Measurements from ENCODE around the gene TDP2. TPM values are rescaled to one million over a fixed set of nuclear protein-coding genes. Genes with fewer than 3 reads are reported as not detected.

Gene TDP2
- total and polyA plus RNA-seq, 7 donors, result 16.3 to 56.7 (median 20.4) TPM

GRCh38 chr6:24650365-24650764, 16.3 kb downstream of the TDP2 start:
- peaks cover 4 to 56% of the 10 kb centered on the region in 2 donors for H3K36me3 ChIP-seq (ENCODE audit: insufficient read depth in 1 of 2, low read depth in 1 of 2)
- WGBS, 3 donors, result 61 to 64% (median 63%) methylated on average over 3 of the region's 3 CpGs

GRCh38 chr6:24649691-24650090, 17.0 kb downstream of the TDP2 start:
- Histone ChIP-seq H3K27me3 (ENCODE audit: insufficient read depth in 3 of 3, low read length in 2 of 3) (peaks cover 0 to 1% (median 0%) of the 10 kb centered on the region in 3 donors), H3K4me3 (no peak overlapping the region), H3K4me1 (no peaks in the 10 kb centered on the region), H3K9me3 (no peaks in the 10 kb centered on the region), H3K27ac (no peak overlapping the region), H3K36me3 (ENCODE audit: insufficient read depth in 1 of 2, low read depth in 1 of 2) (peaks cover 4 to 51% of the 10 kb centered on the region in 2 donors)
- no peak for ATAC-seq
- 84 to 96% (median 85%) methylated on average over 2 of the region's 2 CpGs for WGBS, 3 donors
- DNase-seq, result no peak
- intact Hi-C loops (cut with DNase I), result no loop called here
- TF ChIP-seq, protein P1, sequence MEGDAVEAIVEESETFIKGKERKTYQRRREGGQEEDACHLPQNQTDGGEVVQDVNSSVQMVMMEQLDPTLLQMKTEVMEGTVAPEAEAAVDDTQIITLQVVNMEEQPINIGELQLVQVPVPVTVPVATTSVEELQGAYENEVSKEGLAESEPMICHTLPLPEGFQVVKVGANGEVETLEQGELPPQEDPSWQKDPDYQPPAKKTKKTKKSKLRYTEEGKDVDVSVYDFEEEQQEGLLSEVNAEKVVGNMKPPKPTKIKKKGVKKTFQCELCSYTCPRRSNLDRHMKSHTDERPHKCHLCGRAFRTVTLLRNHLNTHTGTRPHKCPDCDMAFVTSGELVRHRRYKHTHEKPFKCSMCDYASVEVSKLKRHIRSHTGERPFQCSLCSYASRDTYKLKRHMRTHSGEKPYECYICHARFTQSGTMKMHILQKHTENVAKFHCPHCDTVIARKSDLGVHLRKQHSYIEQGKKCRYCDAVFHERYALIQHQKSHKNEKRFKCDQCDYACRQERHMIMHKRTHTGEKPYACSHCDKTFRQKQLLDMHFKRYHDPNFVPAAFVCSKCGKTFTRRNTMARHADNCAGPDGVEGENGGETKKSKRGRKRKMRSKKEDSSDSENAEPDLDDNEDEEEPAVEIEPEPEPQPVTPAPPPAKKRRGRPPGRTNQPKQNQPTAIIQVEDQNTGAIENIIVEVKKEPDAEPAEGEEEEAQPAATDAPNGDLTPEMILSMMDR (IDR thresholded peaks at IDR 0.05), result no peak

More at GRCh38 chr6:24650365-24650764, 16.3 kb downstream of the TDP2 start:
- no peak for DNase-seq
- Histone ChIP-seq H3K4me1 (no peaks in the 10 kb centered on the region), H3K4me3 (no peak overlapping the region), H3K27ac (no peak overlapping the region), H3K27me3 (ENCODE audit: insufficient read depth in 3 of 3, low read length in 2 of 3) (no peaks in the 10 kb centered on the region), H3K9me3 (no peaks in the 10 kb centered on the region)
- ATAC-seq, result no peak
- TF ChIP-seq, protein P1 (IDR thresholded peaks at IDR 0.05), result no peak
- intact Hi-C loops (cut with DNase I), result no loop called here

DNA sequence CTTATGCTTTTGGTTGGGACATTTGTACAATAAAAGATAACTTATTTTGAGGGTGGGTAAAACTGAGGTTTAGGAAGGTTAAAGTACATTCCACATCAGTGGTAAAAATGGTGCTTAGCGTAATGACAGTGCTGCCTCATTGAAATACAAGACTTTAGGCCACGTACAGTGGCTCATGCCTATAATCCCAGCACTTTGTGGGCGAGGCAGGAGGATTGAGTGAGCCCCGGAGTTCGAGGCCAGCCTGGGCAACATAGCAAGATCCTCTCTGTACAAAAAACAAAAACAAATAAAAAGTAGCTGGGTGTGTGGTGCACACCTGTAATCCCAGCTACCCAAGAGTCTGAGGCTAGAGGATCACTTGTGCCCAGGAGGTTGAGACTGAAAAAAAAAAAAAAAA, 18.4 kb downstream of the TDP2 start:
- 90 to 96% (median 92%) methylated on average over 5 of the region's 5 CpGs for WGBS, 3 donors
- H3K4me3 ChIP-seq, result no peak overlapping the region
- peaks cover 0 to 12% (median 0%) of the 10 kb centered on the region in 3 donors for H3K27me3 ChIP-seq (ENCODE audit: insufficient read depth in 3 of 3, low read length in 2 of 3)
- ATAC-seq (no peak), DNase-seq (no peak)
- H3K4me1 ChIP-seq, result no peaks in the 10 kb centered on the region
- TF ChIP-seq, protein P1 (IDR thresholded peaks at IDR 0.05), result no peak
- intact Hi-C loops (cut with DNase I), result no loop called here
- peaks cover 4 to 37% of the 10 kb centered on the region in 2 donors for H3K36me3 ChIP-seq (ENCODE audit: insufficient read depth in 1 of 2, low read depth in 1 of 2)
- no peaks in the 10 kb centered on the region for H3K9me3 ChIP-seq
- H3K27ac ChIP-seq, result no peak overlapping the region

DNA sequence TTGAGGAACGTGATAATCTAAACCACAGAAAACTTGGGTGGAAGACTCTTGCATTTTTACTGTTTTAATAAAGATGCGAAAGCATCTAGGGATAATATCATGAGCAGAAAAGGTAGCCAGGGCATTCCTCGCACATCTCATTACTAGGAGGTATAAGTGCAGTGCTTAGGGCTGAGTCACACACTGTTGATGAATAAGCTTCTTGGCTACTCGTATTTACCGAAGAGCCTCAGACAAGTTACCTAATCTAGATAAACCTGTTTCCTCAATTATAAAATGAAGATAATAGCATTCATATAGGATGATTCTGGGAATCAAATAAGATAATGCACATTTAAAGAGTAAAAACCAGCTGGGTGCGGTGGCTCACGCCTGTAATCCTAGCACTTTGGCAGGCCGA, 19.9 kb downstream of the TDP2 start:
- DNase-seq, result no peak
- Histone ChIP-seq H3K27ac (no peak overlapping the region), H3K4me3 (no peak overlapping the region), H3K9me3 (no peaks in the 10 kb centered on the region), H3K27me3 (ENCODE audit: insufficient read depth in 3 of 3, low read length in 2 of 3) (peaks cover 0 to 15% (median 0%) of the 10 kb centered on the region in 3 donors), H3K36me3 (ENCODE audit: insufficient read depth in 1 of 2, low read depth in 1 of 2) (peaks cover 4 to 22% of the 10 kb centered on the region in 2 donors), H3K4me1 (no peaks in the 10 kb centered on the region)
- WGBS, 3 donors, result 86 to 88% (median 87%) methylated on average over 8 of the region's 8 CpGs
- no peak for ATAC-seq
- intact Hi-C loops (cut with DNase I), result no loop called here
- TF ChIP-seq, protein P1 (IDR thresholded peaks at IDR 0.05), result no peak

GRCh38 chr6:24644377-24644776, 22.3 kb downstream of the TDP2 start:
- 82 to 87% (median 83%) methylated on average over 4 of the region's 4 CpGs for WGBS, 3 donors
- H3K27ac ChIP-seq, result no peak overlapping the region
- H3K4me1 ChIP-seq, result no peaks in the 10 kb centered on the region
- intact Hi-C loops (cut with DNase I), result no loop called here
- no peak overlapping the region for H3K4me3 ChIP-seq
- H3K27me3 ChIP-seq (ENCODE audit: insufficient read depth in 3 of 3, low read length in 2 of 3), result peaks cover 0 to 15% (median 0%) of the 10 kb centered on the region in 3 donors
- no peaks in the 10 kb centered on the region for H3K36me3 ChIP-seq (ENCODE audit: insufficient read depth in 1 of 2, low read depth in 1 of 2)
- TF ChIP-seq, protein P1 (IDR thresholded peaks at IDR 0.05), result no peak
- DNase-seq (no peak), ATAC-seq (no peak)
- no peaks in the 10 kb centered on the region for H3K9me3 ChIP-seq
